Liver (tissue), 9 donors: Measurements from ENCODE around the gene MIPEP. TPM values are rescaled to one million over a fixed set of nuclear protein-coding genes. Genes with fewer than 3 reads are reported as not detected.

ENCODE experiments used
- DNase-seq: peaks from one replicate; pipeline ENCODE4 v3.0.0-alpha.2; 2017; ENCODE audit warnings: low spot score
- H3K27ac ChIP-seq, 2 donors: one replicate each; pipeline ENCODE4 v1.7.0; 2013; ENCODE audit warnings: inconsistent platforms in 2 of 2, low read length in 2 of 2, control low read depth in 1 of 2, low read depth in 1 of 2, mild to moderate bottlenecking in 1 of 2
- H3K27me3 ChIP-seq, 4 donors: one replicate each; pipeline versions ENCODE4 v1.6.1 to v1.7.0; 2013; ENCODE audit warnings: low read length in 3 of 4, inconsistent platforms in 1 of 4, mild to moderate bottlenecking in 1 of 4, moderate library complexity in 1 of 4; ENCODE audit not compliant: control insufficient read depth in 4 of 4, insufficient read depth in 4 of 4
- H3K36me3 ChIP-seq, 4 donors: one replicate each; pipeline versions ENCODE4 v1.6.1 to v1.7.0; 2013; ENCODE audit warnings: low read length in 3 of 4, mild to moderate bottlenecking in 3 of 4, low read depth in 1 of 4, moderate library complexity in 1 of 4; ENCODE audit not compliant: control insufficient read depth in 4 of 4, insufficient read depth in 3 of 4
- H3K4me1 ChIP-seq, 4 donors: one replicate each; pipeline versions ENCODE4 v1.6.1 to v1.7.0; 2013; ENCODE audit warnings: low read length in 3 of 4, mild to moderate bottlenecking in 3 of 4, moderate library complexity in 1 of 4; ENCODE audit not compliant: control insufficient read depth in 4 of 4, insufficient read depth in 4 of 4
- H3K4me3 ChIP-seq, 3 donors: one replicate each; pipeline versions ENCODE4 v1.6.1 to v1.7.0; 2013; ENCODE audit warnings: low read length in 3 of 3, control low read depth in 1 of 3, low read depth in 1 of 3, mild to moderate bottlenecking in 1 of 3
- H3K9ac ChIP-seq, 2 donors: one replicate each; pipeline ENCODE4 v1.7.0; 2013; ENCODE audit warnings: low read length in 2 of 2, mild to moderate bottlenecking in 2 of 2, moderate library complexity in 2 of 2, control low read depth in 1 of 2, low read depth in 1 of 2
- H3K9me3 ChIP-seq, 4 donors: one replicate each; pipeline versions ENCODE4 v1.6.1 to v1.7.0; 2013; ENCODE audit warnings: low read length in 3 of 4; ENCODE audit not compliant: control insufficient read depth in 4 of 4
- EGR1 ChIP-seq, 2 donors: IDR thresholded peaks; 2 replicates each; pipeline ENCODE4 v1.6.1; 2016 to 2018; ENCODE audit warnings: antibody characterized with exemption in 2 of 2, low read depth in 2 of 2
- FOXA1 ChIP-seq: IDR thresholded peaks from 2 replicates; pipeline ENCODE4 v1.6.1; 2016; ENCODE audit warnings: antibody characterized with exemption
- FOXA2 ChIP-seq: IDR thresholded peaks from 2 replicates; pipeline ENCODE4 v1.6.1; 2016; ENCODE audit warnings: antibody characterized with exemption
- GABPA ChIP-seq, 2 donors: IDR thresholded peaks in 1 of 2; conservative IDR thresholded peaks in 1 of 2; 2 replicates each; pipeline ENCODE4 v1.6.1; 2016; ENCODE audit warnings: antibody characterized with exemption in 2 of 2, mild to moderate bottlenecking in 1 of 2, moderate library complexity in 1 of 2
- HNF4G ChIP-seq: IDR thresholded peaks from 2 replicates; pipeline ENCODE4 v1.6.1; 2016; ENCODE audit warnings: antibody characterized with exemption
- NR2F2 ChIP-seq: IDR thresholded peaks from 2 replicates; pipeline ENCODE4 v1.6.1; 2016; ENCODE audit warnings: antibody characterized with exemption
- RAD21 ChIP-seq, 2 donors: IDR thresholded peaks; 2 replicates each; pipeline ENCODE4 v1.6.1; 2016; ENCODE audit warnings: antibody characterized with exemption in 2 of 2, mild to moderate bottlenecking in 2 of 2
- TAF1 ChIP-seq: conservative IDR thresholded peaks from 2 replicates; pipeline ENCODE4 v1.6.1; 2016; ENCODE audit warnings: antibody characterized with exemption, mild to moderate bottlenecking
- YY1 ChIP-seq: IDR thresholded peaks from 2 replicates; pipeline ENCODE4 v1.6.1; 2016; ENCODE audit warnings: antibody characterized with exemption, mild to moderate bottlenecking
- WGBS: extraction: QIAGEN DNeasy Blood & Tissue Kit; methylation state at CpG from one replicate; pipeline ENCODE4 v1.1.7; 2013; 5-methylcytosine and 5-hydroxymethylcytosine counted together
- polyA plus RNA-seq, 2 donors: library from polyadenylated mRNA; stranded (reverse) in 1 of 2; unstranded in 1 of 2; fragments of 200-250 nt in 1 of 2; fragments of >200 nt in 1 of 2; fragmentation: Nextera tagmentation in 1 of 2; extraction: Ambion mirVana in 1 of 2; gene quantifications; one replicate each; pipeline versions ENCODE4 v1.2.1 to v1.2.3, GENCODE V29; 2013 to 2015
- total RNA-seq, 2 donors: library from RNA; depleted of rRNA; stranded (reverse); fragments of >200 nt; gene quantifications; one replicate each; pipeline ENCODE4 v1.2.3, GENCODE V29; 2014
- TF ChIP-seq, protein P1 (sequence below): IDR thresholded peaks from 2 replicates; pipeline ENCODE4 v1.6.1; 2016; ENCODE audit warnings: antibody characterized with exemption, mild to moderate bottlenecking
- TF ChIP-seq, protein P2 (sequence below): IDR thresholded peaks from 2 replicates; pipeline ENCODE4 v1.6.1; 2016; ENCODE audit warnings: antibody characterized with exemption
- TF ChIP-seq, protein P3 (sequence below): IDR thresholded peaks from 2 replicates; pipeline ENCODE4 v1.6.1; 2016; ENCODE audit warnings: antibody characterized with exemption
- donor health status: healthy.
- donor health status: healthy.
- donor health status: healthy.
- donor health status: healthy.
- donor health status: healthy.

Gene MIPEP
- total and polyA plus RNA-seq, 4 donors, result 7.4 to 11.7 (median 10.2) TPM

DNA sequence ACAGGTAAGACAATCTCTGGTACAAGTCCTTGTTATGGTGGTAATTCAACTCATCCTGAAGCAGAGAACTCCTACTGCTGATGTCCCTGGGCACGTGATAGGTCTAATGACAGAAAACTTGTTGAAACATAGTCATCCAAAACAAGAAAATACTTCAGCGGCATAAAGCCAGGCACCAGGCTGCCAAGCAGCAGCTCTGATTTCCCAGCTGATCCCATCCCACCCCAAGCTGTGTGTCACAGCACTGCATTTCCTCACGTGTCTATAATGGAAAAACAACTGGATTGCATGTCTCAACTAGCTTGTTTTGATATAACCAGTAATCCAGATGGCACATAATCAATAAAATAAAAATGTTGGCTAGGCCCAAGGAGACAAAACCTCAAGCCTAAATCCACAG is 64.8 kb downstream of the MIPEP start:
- no peak for TF ChIP-seq YY1
- no peak for TF ChIP-seq HNF4G
- no peak overlapping the region for H3K4me3 ChIP-seq
- H3K9me3 ChIP-seq, result peaks cover 0 to 2% (median 0%) of the 10 kb centered on the region in 4 donors
- H3K36me3 ChIP-seq, result no peaks in the 10 kb centered on the region
- H3K27ac ChIP-seq, result no peak overlapping the region
- no peak for DNase-seq
- H3K27me3 ChIP-seq, result no peaks in the 10 kb centered on the region
- H3K4me1 ChIP-seq, result no peaks in the 10 kb centered on the region
- H3K9ac ChIP-seq, result no peak overlapping the region
- 77% methylated on average over 3 of the region's 3 CpGs for WGBS

DNA sequence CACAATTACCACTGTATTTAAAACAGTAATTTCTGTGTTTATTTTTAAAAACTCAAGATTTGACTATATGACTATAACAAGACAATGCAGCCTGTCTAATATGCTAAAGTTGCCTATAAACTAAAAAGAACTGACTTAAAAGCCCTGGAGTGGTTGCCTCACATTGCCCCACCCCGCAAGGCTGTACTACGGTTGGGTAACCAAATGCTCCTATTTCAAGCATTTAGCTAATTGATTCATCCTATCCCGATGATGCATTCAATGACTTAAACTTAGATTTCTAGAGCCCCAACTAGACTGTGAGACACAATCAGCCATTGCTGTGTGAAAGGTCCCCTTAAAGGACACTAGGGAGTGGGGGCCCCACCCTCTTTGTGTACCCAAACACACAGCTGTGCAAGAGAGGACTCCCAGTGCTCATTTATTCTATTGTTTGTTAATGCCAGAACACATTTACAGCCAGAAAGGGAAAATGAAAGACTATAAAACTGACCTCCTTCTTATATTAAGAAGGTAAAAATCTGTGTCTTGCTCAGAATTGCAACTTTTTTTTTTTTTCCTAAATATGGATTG is 66.9 kb downstream of the MIPEP start:
- H3K36me3 ChIP-seq, result peaks cover 0 to 2% (median 0%) of the 10 kb centered on the region in 4 donors
- peaks cover 0 to 2% (median 0%) of the 10 kb centered on the region in 4 donors for H3K9me3 ChIP-seq
- 98% methylated on average over 3 of the region's 3 CpGs for WGBS
- H3K4me3 ChIP-seq, result no peak overlapping the region
- no peaks in the 10 kb centered on the region for H3K27me3 ChIP-seq
- TF ChIP-seq, protein P1, sequence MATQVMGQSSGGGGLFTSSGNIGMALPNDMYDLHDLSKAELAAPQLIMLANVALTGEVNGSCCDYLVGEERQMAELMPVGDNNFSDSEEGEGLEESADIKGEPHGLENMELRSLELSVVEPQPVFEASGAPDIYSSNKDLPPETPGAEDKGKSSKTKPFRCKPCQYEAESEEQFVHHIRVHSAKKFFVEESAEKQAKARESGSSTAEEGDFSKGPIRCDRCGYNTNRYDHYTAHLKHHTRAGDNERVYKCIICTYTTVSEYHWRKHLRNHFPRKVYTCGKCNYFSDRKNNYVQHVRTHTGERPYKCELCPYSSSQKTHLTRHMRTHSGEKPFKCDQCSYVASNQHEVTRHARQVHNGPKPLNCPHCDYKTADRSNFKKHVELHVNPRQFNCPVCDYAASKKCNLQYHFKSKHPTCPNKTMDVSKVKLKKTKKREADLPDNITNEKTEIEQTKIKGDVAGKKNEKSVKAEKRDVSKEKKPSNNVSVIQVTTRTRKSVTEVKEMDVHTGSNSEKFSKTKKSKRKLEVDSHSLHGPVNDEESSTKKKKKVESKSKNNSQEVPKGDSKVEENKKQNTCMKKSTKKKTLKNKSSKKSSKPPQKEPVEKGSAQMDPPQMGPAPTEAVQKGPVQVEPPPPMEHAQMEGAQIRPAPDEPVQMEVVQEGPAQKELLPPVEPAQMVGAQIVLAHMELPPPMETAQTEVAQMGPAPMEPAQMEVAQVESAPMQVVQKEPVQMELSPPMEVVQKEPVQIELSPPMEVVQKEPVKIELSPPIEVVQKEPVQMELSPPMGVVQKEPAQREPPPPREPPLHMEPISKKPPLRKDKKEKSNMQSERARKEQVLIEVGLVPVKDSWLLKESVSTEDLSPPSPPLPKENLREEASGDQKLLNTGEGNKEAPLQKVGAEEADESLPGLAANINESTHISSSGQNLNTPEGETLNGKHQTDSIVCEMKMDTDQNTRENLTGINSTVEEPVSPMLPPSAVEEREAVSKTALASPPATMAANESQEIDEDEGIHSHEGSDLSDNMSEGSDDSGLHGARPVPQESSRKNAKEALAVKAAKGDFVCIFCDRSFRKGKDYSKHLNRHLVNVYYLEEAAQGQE, result no peak
- TF ChIP-seq FOXA2 (no peak), TAF1 (no peak), GABPA (IDR thresholded peaks at IDR 0.05 in 1 of 2, conservative IDR thresholded peaks at IDR 0.05 in 1 of 2) (no peak)
- no peak overlapping the region for H3K9ac ChIP-seq
- no peak overlapping the region for H3K27ac ChIP-seq
- H3K4me1 ChIP-seq, result no peaks in the 10 kb centered on the region
- no peak for DNase-seq

DNA sequence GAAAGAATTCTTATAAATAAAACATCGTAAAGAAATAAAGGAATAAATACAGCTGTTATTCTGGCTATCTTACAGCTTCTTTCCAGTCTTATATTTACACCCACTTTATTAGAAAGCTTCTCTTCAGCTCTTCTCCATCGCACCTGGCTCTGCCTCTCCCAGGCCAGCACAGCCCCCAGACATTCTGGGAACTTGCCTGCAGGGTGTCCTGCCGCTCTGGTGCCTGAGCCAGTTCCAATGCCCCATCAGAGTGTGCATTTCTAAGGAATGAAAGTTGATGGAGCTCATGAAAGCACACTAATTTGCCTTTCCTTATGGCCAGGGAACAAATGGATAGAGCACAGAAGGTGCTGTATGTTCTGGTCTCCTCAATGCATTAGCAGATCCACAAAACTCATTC is 68.7 kb downstream of the MIPEP start:
- Histone ChIP-seq H3K4me3 (no peak overlapping the region), H3K4me1 (no peaks in the 10 kb centered on the region), H3K27ac (no peak overlapping the region)

More for the DNA sequence above, 68.7 kb downstream of the MIPEP start:
- H3K9me3 ChIP-seq, result peaks cover 0 to 2% (median 0%) of the 10 kb centered on the region in 4 donors
- TF ChIP-seq NR2F2 (no peak), RAD21 (IDR thresholded peaks at IDR 0.05) (no peak), EGR1 (IDR thresholded peaks at IDR 0.05; ENCODE audit: low read depth in 2 of 2) (no peak), FOXA1 (no peak), FOXA2 (no peak)
- TF ChIP-seq, protein P1, result no peak
- TF ChIP-seq, protein P2, sequence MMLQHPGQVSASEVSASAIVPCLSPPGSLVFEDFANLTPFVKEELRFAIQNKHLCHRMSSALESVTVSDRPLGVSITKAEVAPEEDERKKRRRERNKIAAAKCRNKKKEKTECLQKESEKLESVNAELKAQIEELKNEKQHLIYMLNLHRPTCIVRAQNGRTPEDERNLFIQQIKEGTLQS, result no peak
- TF ChIP-seq, protein P3, sequence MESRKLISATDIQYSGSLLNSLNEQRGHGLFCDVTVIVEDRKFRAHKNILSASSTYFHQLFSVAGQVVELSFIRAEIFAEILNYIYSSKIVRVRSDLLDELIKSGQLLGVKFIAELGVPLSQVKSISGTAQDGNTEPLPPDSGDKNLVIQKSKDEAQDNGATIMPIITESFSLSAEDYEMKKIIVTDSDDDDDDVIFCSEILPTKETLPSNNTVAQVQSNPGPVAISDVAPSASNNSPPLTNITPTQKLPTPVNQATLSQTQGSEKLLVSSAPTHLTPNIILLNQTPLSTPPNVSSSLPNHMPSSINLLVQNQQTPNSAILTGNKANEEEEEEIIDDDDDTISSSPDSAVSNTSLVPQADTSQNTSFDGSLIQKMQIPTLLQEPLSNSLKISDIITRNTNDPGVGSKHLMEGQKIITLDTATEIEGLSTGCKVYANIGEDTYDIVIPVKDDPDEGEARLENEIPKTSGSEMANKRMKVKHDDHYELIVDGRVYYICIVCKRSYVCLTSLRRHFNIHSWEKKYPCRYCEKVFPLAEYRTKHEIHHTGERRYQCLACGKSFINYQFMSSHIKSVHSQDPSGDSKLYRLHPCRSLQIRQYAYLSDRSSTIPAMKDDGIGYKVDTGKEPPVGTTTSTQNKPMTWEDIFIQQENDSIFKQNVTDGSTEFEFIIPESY, result no peak
- DNase-seq, result no peak
- peaks cover 0 to 2% (median 0%) of the 10 kb centered on the region in 4 donors for H3K36me3 ChIP-seq
- H3K9ac ChIP-seq, result no peak overlapping the region
- no peaks in the 10 kb centered on the region for H3K27me3 ChIP-seq
- WGBS, result 97% methylated on average over 3 of the region's 3 CpGs
